ENCODE data around the gene SS18L1. TPM values are rescaled to one million over a fixed set of nuclear protein-coding genes. Genes with fewer than 3 reads are reported as not detected.

The SS18L1 gene
- total RNA-seq, 1 experiment from 2014 or later, result 28.1 TPM

DNA sequence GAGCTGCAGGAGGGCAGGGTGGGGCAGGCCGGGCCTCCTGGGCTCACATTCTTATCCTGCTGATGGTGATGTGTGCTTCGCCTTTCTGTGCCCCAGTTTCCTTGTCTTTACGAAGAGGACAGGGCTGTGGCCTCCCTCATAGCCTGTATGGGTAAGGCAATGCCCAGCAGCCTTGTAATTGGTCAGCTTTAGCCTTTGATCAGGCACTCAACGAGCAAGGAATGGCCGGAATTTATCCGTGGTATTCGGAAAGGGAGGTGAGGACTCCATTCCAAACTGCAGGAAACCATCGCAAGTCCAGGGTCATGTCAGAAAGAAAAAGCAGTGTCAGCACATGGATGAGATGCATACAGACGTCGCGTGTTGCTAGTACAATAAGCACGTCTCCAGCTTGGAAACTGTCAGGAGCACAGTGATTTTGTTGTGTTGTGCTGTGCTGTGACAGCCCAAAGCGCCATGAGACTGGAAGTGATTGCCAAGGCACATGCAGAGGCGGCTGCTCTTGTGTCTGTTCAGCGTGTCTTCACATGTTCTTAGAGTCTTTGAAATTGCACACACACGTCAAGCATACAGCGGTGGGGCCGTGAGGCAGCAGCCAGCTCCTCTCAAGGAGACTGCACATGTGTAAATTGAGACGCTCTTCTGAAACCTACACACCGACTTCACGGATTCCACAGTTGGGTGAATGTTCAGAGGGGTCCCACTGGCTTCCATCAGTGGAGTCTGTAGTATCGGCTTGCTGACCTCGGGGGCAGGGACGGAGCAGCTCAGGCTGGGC is 6.2 kb downstream of the SS18L1 start:
- Histone ChIP-seq H3K27me3 (ENCODE audit: insufficient read depth, low read length) (no peaks in the 10 kb centered on the region), H3K9ac (ENCODE audit: low read length) (no peak overlapping the region), H3K4me1 (ENCODE audit: control insufficient read depth in 1 of 2, insufficient read depth in 2 of 2, low read length in 2 of 2) (peaks cover 6 to 8% of the 10 kb centered on the region in 2 experiments), H3K27ac (ENCODE audit: low read depth, low read length) (no peak overlapping the region), H3K36me3 (ENCODE audit: control insufficient read depth in 1 of 2, insufficient read depth in 2 of 2, low read length in 2 of 2) (peaks cover 0 to 36% of the 10 kb centered on the region in 2 experiments; a peak in 2 of 4 replicates), H3K9me2 (ENCODE audit: insufficient read depth) (no peaks in the 10 kb centered on the region), H3K79me2 (ENCODE audit: insufficient read depth, low read length) (peaks cover 99% of the 10 kb centered on the region), H3K4me3 (replicated peaks in 1 of 2; ENCODE audit: low read depth in 1 of 2, low read length in 2 of 2) (no peak overlapping the region), H3K4me2 (ENCODE audit: low read length) (no peak overlapping the region), H4K20me1 (ENCODE audit: insufficient read depth) (peaks cover 12% of the 10 kb centered on the region; the same call in 1 of the 2 replicates), H3K9me3 (ENCODE audit: control insufficient read depth in 1 of 2, insufficient read depth in 1 of 2, low read depth in 1 of 2, low read length in 2 of 2) (no peaks in the 10 kb centered on the region), H2AFZ (ENCODE audit: low read depth, low read length, poor library complexity, severe bottlenecking) (no peak overlapping the region)
- CTCF ChIA-PET, result no interaction called here
- no TSS peak for BruUV-seq (replicated peaks)
- TF ChIP-seq JUND (IDR thresholded peaks at IDR 0.05), result no peak
- no peak for TF ChIP-seq EZH2phosphoT487 (IDR thresholded peaks at IDR 0.05; ENCODE audit: borderline replicate concordance)
- no peak for TF ChIP-seq ELF1 (IDR thresholded peaks at IDR 0.05; ENCODE audit: borderline replicate concordance, low read depth)
- no peak for TF ChIP-seq SIN3A (IDR thresholded peaks at IDR 0.05; ENCODE audit: low read depth)
- TF ChIP-seq, protein P1, sequence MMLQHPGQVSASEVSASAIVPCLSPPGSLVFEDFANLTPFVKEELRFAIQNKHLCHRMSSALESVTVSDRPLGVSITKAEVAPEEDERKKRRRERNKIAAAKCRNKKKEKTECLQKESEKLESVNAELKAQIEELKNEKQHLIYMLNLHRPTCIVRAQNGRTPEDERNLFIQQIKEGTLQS (IDR thresholded peaks at IDR 0.05), result no peak
- no peak for TF ChIP-seq SP1 (IDR thresholded peaks at IDR 0.05; ENCODE audit: low read depth)
- TF ChIP-seq YY1 (IDR thresholded peaks at IDR 0.05; ENCODE audit: extremely low read depth, insufficient replicate concordance, low read depth, low read length), result no peak
- no peak for TF ChIP-seq ZFX (IDR thresholded peaks at IDR 0.05)
- TF ChIP-seq, protein P2, sequence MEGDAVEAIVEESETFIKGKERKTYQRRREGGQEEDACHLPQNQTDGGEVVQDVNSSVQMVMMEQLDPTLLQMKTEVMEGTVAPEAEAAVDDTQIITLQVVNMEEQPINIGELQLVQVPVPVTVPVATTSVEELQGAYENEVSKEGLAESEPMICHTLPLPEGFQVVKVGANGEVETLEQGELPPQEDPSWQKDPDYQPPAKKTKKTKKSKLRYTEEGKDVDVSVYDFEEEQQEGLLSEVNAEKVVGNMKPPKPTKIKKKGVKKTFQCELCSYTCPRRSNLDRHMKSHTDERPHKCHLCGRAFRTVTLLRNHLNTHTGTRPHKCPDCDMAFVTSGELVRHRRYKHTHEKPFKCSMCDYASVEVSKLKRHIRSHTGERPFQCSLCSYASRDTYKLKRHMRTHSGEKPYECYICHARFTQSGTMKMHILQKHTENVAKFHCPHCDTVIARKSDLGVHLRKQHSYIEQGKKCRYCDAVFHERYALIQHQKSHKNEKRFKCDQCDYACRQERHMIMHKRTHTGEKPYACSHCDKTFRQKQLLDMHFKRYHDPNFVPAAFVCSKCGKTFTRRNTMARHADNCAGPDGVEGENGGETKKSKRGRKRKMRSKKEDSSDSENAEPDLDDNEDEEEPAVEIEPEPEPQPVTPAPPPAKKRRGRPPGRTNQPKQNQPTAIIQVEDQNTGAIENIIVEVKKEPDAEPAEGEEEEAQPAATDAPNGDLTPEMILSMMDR (IDR thresholded peaks at IDR 0.05 in 2 of 3, conservative IDR thresholded peaks at IDR 0.05 in 1 of 3; ENCODE audit: borderline replicate concordance in 1 of 3, insufficient read depth in 1 of 3, low read depth in 2 of 3, low read length in 2 of 3), result no peak
- TF ChIP-seq, protein P3, sequence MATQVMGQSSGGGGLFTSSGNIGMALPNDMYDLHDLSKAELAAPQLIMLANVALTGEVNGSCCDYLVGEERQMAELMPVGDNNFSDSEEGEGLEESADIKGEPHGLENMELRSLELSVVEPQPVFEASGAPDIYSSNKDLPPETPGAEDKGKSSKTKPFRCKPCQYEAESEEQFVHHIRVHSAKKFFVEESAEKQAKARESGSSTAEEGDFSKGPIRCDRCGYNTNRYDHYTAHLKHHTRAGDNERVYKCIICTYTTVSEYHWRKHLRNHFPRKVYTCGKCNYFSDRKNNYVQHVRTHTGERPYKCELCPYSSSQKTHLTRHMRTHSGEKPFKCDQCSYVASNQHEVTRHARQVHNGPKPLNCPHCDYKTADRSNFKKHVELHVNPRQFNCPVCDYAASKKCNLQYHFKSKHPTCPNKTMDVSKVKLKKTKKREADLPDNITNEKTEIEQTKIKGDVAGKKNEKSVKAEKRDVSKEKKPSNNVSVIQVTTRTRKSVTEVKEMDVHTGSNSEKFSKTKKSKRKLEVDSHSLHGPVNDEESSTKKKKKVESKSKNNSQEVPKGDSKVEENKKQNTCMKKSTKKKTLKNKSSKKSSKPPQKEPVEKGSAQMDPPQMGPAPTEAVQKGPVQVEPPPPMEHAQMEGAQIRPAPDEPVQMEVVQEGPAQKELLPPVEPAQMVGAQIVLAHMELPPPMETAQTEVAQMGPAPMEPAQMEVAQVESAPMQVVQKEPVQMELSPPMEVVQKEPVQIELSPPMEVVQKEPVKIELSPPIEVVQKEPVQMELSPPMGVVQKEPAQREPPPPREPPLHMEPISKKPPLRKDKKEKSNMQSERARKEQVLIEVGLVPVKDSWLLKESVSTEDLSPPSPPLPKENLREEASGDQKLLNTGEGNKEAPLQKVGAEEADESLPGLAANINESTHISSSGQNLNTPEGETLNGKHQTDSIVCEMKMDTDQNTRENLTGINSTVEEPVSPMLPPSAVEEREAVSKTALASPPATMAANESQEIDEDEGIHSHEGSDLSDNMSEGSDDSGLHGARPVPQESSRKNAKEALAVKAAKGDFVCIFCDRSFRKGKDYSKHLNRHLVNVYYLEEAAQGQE (IDR thresholded peaks at IDR 0.05; ENCODE audit: low read depth), result no peak
- no peak for TF ChIP-seq EGR1 (IDR thresholded peaks at IDR 0.05; ENCODE audit: low read depth)
- no peak for TF ChIP-seq POLR2AphosphoS5 (IDR thresholded peaks at IDR 0.05; ENCODE audit: low read depth, low read length)
- no peak for TF ChIP-seq RAD21 (IDR thresholded peaks at IDR 0.05; ENCODE audit: low read depth)
- no peak for TF ChIP-seq FOSL1 (IDR thresholded peaks at IDR 0.05; ENCODE audit: low read depth)
- TF ChIP-seq EZH2 (IDR thresholded peaks at IDR 0.05), result no peak
- TF ChIP-seq, protein P4, sequence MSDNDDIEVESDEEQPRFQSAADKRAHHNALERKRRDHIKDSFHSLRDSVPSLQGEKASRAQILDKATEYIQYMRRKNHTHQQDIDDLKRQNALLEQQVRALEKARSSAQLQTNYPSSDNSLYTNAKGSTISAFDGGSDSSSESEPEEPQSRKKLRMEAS (IDR thresholded peaks at IDR 0.05), result no peak
- TF ChIP-seq CBX3 (IDR thresholded peaks at IDR 0.05; ENCODE audit: low read depth), result no peak
- TF ChIP-seq CEBPB (IDR thresholded peaks at IDR 0.05; ENCODE audit: low read depth), result no peak
- TF ChIP-seq SRF (IDR thresholded peaks at IDR 0.05; ENCODE audit: low read depth), result no peak
- no peak for DNase-seq (ENCODE audit: low read depth, low spot score)
- intact Hi-C loops (cut with micrococcal nuclease), result no loop called here
- ATAC-seq, result no peak
- RAD21 ChIA-PET (ENCODE audit: low non-redundant PET in 1 of 2, low total read pairs in 2 of 2, uncharacterized antibody in 2 of 2, unreplicated experiment in 2 of 2), result no interaction called here
- POLR2A ChIA-PET, result no interaction called here

Measured in HCT116 (cell line).